ENCODE results near the gene CCDC90B. TPM values are rescaled to one million over a fixed set of nuclear protein-coding genes. Genes with fewer than 3 reads are reported as not detected.

CCDC90B gene, protein sequence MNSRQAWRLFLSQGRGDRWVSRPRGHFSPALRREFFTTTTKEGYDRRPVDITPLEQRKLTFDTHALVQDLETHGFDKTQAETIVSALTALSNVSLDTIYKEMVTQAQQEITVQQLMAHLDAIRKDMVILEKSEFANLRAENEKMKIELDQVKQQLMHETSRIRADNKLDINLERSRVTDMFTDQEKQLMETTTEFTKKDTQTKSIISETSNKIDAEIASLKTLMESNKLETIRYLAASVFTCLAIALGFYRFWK
- 78.0 and 168 TPM in 2 replicates for total RNA-seq (ENCODE audit: low replicate concordance)

DNA sequence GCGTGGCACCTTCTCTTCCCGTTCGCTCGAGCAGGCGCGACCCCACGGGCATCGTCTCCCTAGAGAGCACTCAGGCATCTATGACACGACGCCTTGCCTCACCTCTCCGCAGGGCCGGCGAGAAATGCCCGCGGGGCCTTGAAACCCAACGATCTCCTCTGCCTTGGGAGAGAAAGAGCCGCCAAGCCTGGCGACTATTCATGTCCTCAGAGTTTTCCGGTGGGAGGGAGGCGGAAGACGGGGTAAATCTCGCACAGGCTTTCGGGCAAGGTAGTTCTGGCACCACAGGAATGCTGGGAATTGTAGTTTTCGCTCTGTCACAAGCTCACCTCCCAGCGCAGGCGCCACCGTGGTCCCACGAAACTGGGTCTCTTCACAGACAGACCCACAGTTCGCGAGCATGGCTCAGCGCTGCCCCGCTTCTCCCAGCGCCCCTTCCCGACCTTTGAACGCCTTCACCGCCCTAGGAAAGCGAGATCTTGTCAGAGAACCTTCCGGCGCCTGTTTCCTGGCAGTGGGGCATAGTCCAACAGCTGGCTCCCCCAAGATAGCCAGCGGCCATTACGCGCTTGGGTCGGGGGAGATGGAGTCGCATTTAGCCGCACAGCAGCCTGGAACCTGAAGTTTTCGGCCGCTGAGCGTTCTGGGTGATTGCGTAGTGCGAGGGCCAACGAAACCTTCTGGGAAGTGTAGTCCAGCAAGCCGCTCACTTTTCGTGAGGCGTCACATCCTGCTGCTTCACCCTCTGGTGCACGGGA is at the start of gene CCDC90B:
Gene CCDC90B, minus strand, starts transcription at position 597 of the 758 bp plus-strand sequence. Its CDS starts 395 bp downstream, at position 202.
- H3K4me3 ChIP-seq (ENCODE audit: low read depth, low read length), result peak within 1 kb of the TSS; percentile 87
- peak; percentile 99 for DNase-seq (ENCODE audit: low read depth)
- TF ChIP-seq, protein P1, sequence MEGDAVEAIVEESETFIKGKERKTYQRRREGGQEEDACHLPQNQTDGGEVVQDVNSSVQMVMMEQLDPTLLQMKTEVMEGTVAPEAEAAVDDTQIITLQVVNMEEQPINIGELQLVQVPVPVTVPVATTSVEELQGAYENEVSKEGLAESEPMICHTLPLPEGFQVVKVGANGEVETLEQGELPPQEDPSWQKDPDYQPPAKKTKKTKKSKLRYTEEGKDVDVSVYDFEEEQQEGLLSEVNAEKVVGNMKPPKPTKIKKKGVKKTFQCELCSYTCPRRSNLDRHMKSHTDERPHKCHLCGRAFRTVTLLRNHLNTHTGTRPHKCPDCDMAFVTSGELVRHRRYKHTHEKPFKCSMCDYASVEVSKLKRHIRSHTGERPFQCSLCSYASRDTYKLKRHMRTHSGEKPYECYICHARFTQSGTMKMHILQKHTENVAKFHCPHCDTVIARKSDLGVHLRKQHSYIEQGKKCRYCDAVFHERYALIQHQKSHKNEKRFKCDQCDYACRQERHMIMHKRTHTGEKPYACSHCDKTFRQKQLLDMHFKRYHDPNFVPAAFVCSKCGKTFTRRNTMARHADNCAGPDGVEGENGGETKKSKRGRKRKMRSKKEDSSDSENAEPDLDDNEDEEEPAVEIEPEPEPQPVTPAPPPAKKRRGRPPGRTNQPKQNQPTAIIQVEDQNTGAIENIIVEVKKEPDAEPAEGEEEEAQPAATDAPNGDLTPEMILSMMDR (IDR thresholded peaks at IDR 0.05; ENCODE audit: insufficient read depth, low read length), result no peak

DNA sequence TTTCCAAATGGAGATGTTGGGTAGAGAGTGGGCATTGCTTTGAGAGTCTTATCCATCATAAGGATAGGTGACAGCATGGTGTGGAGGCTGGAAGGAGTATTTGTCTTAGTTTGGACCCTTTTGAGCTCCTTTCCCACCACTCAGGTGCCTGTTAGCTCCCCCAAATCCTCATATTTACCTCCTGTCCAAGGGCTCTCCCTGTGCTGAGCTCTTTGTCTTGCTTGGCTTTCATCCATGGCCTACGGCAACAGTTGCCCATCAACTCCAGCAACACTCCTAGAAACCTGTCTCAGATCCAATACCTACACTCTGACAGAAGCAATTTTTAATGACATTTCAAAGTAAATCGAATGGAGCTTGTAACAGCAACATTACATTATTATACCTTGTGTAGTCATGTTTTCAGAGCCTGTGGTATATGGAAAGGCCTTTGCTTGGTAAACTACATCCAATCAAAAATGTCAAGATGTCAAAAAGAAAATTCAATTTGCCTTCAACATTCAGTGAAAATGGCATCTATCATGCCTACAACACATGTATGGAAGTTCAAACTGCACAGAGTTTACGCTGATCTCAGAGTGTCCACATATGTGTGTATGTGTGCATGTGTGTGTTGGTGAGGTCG is 49.4 kb upstream of the CCDC90B start:
- DNase-seq (ENCODE audit: low read depth), result no peak
- TF ChIP-seq, protein P1 (IDR thresholded peaks at IDR 0.05; ENCODE audit: insufficient read depth, low read length), result no peak
- H3K4me3 ChIP-seq (ENCODE audit: low read depth, low read length), result no peak overlapping the region

DNA sequence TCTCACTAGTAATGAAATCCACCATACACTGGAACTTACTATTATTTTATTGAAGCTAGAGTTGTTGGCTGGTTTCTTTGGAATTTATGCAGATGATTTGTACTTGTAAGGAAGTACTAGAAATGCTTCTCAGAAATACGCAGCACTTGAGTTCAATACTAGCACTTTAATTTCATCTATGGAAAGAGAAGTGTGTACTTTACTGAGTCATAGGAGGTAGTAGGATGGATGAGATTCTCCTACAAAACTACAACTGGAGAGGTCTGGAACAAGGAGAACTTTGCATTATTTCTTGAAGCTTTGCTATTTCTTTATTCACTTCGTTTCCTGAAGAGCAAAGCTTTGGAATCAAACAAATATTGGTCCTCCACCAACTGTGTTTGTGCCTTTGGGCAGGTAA is 44.1 kb upstream of the CCDC90B start:
- TF ChIP-seq, protein P1 (IDR thresholded peaks at IDR 0.05; ENCODE audit: insufficient read depth, low read length), result no peak
- no peak for DNase-seq (ENCODE audit: low read depth)

DNA sequence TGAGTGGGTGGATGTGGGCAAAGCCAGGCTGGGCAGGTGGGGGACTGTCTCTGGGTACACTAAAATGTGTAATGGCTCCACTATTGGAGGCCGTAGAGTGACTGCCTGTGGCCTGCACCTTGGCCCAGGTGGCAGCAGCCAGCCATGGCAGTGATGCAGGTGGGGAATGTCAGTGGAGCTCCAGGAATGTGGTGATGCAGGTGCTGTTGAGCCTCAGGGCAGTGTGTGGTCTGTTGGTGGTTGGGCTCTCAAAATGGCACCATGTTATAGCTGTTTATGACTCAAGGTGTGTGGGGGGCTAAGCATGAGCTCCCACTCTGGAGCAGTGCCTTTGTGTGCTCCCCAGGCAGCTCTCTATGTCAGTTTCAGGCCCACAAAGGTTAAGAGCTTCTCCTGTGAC is 40.2 kb upstream of the CCDC90B start:
- H3K4me3 ChIP-seq (ENCODE audit: low read depth, low read length), result no peak overlapping the region
- no peak for DNase-seq (ENCODE audit: low read depth)
- TF ChIP-seq, protein P1 (IDR thresholded peaks at IDR 0.05; ENCODE audit: insufficient read depth, low read length), result no peak

More for the DNA sequence above, 44.1 kb upstream of the CCDC90B start:
- H3K4me3 ChIP-seq (ENCODE audit: low read depth, low read length), result no peak overlapping the region

DNA sequence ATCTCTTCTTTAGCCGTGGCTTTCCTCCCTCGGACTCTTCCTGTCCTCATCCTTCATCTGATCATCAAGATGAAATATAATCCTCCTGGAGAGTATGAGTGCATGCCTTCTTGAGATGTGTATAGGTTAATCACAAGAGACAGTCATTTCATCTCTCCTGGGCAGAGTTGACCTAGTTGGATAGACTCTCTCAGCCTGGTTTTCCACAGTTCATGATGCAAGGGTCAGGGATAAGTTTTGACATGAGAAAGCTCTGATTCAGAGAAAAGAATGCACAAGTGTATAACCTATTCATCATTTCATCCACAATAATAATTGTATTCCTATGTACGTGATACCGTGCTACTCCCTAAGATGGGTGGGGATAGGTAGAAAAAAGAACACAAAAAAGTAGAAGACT is 33.2 kb upstream of the CCDC90B start:
- no peak overlapping the region for H3K4me3 ChIP-seq (ENCODE audit: low read depth, low read length)
- DNase-seq (ENCODE audit: low read depth), result no peak
- TF ChIP-seq, protein P1 (IDR thresholded peaks at IDR 0.05; ENCODE audit: insufficient read depth, low read length), result no peak

DNA sequence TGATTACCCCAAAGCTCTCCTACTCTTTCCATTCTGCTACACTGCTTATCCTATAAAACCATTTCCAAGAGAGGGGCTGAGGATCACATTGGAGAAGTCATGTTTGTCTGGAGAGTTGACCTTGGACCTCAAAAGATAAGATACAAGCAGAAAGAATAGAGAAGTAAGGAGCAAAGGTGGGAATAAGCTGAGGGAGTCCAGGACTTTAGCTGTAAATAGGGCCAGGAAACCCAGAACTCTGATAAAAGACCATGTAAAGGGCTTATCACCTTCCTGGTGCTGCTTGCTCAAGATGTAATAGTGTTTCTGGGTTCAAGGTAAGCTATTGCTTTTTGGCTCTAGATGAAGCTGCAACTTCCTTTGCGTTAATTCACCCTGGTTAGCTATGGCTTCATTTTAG is 32.8 kb upstream of the CCDC90B start:
- DNase-seq (ENCODE audit: low read depth), result no peak
- no peak overlapping the region for H3K4me3 ChIP-seq (ENCODE audit: low read depth, low read length)
- TF ChIP-seq, protein P1 (IDR thresholded peaks at IDR 0.05; ENCODE audit: insufficient read depth, low read length), result no peak
